PC-9 (cell line): Measurements from ENCODE around the gene MYBBP1A.

Experiments
- EZH2 ChIP-seq: fragments of 200-600 bp; sonication (generic); IDR thresholded peaks from 2 replicates; pipeline ENCODE4 v1.8.0; 2017; ENCODE audit warnings: antibody characterized with exemption, low read depth
- TF ChIP-seq, protein P1 (sequence below): fragments of 200-600 bp; sonication (generic); conservative IDR thresholded peaks from 2 replicates; pipeline ENCODE4 v1.6.1; 2017; ENCODE audit warnings: mixed run types, antibody characterized with exemption, mild to moderate bottlenecking, moderate library complexity

DNA sequence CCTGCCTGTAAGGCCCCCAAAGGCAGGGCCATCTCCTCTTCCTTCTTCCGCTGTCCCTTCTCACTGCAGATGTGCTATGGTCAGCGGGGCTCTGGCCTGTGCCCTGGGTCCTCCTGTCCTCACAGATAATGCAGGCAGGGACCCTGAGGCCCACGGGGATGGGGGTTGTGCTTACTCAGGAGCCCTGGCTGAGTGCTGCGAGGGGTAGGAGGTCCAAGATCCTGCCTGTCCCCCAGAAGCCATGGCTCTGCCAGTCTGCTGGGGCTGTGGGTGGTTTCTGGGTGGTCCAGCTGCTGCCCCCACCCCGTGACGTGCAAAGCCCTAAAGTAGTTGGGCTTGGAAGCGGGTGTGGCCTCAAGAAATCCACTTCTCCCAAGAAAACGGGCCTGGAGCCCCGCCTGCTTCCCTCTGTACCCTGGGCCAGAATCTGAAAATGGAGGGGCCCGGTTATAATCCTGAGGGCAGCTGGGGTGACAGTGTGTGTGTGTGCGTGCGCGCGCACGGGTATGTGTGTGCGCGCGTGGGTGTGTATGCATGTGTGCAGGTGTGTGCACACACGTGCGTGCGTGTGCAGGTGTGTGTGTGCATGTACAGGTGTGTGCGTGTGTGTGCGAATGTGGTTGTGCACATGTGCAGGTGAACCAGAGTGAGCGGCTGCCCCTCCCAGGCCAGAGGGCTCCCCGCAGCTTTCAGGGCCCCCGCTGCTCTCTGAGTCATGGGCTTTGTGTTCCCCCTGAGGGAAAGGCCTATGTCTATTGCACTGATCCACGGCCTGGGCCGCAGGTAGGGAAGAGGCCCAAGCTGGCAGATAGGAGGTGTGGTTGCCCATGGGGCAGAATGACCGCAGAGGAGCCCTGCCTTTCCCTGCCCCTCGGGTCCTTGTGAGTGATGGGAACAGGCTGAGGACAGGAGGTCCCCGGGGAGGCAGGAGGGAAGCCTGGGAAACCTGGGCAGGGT, 42.8 kb downstream of the MYBBP1A start:
- TF ChIP-seq, protein P1, sequence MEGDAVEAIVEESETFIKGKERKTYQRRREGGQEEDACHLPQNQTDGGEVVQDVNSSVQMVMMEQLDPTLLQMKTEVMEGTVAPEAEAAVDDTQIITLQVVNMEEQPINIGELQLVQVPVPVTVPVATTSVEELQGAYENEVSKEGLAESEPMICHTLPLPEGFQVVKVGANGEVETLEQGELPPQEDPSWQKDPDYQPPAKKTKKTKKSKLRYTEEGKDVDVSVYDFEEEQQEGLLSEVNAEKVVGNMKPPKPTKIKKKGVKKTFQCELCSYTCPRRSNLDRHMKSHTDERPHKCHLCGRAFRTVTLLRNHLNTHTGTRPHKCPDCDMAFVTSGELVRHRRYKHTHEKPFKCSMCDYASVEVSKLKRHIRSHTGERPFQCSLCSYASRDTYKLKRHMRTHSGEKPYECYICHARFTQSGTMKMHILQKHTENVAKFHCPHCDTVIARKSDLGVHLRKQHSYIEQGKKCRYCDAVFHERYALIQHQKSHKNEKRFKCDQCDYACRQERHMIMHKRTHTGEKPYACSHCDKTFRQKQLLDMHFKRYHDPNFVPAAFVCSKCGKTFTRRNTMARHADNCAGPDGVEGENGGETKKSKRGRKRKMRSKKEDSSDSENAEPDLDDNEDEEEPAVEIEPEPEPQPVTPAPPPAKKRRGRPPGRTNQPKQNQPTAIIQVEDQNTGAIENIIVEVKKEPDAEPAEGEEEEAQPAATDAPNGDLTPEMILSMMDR = no peak
- TF ChIP-seq EZH2 = no peak
